Testis (tissue), 2 donors: ENCODE data around the gene PCDHB10.

Experiments used
- CTCF ChIP-seq, 3 experiments: fragments of 450-650 bp in 2 of 3; fragments of 200-600 bp in 1 of 3; sonication (generic) in 1 of 3; IDR thresholded peaks; one replicate each; pipeline ENCODE4 v1.5.1; 2016 to 2019; ENCODE audit warnings: antibody characterized with exemption in 3 of 3, mild to moderate bottlenecking in 2 of 3, moderate library complexity in 1 of 3
- POLR2A ChIP-seq: fragments of 450-650 bp; IDR thresholded peaks from one replicate; pipeline ENCODE4 v1.6.1; 2017; ENCODE audit warnings: antibody characterized with exemption, mild to moderate bottlenecking, moderate library complexity

GRCh38 chr5:141180313-141180712, 11.8 kb upstream of the PCDHB10 start:
- TF ChIP-seq POLR2A = no peak
- no peak for TF ChIP-seq CTCF (IDR thresholded peaks at IDR 0.05)
